ENCODE measurements around the gene ACSS3.

The ACSS3 gene

GRCh38 chr12:81075539-81075938 lies 2.3 kb upstream of the ACSS3 start:
- no peak for TF ChIP-seq CTCF (IDR thresholded peaks at IDR 0.05; ENCODE audit: low read depth, low read length)
- DNase-seq (ENCODE audit: low read depth in 2 of 2), result no peak
- H3K4me3 ChIP-seq (replicated peaks in 1 of 2; ENCODE audit: low read depth in 2 of 2, low read length in 2 of 2), result no peak overlapping the region

GRCh38 chr12:81077329-81077685 lies 572 bp upstream of the ACSS3 start:
- peak; percentile 17 to 29 for DNase-seq (ENCODE audit: low read depth in 2 of 2)
- no peak for TF ChIP-seq CTCF (IDR thresholded peaks at IDR 0.05; ENCODE audit: low read depth, low read length)
- no peak overlapping the region for H3K4me3 ChIP-seq (replicated peaks in 1 of 2; ENCODE audit: low read depth in 2 of 2, low read length in 2 of 2)

GRCh38 chr12:81078469-81079196 lies 754 bp downstream of the ACSS3 start:
- no peak for TF ChIP-seq CTCF (IDR thresholded peaks at IDR 0.05; ENCODE audit: low read depth, low read length)
- peak overlapping the region; percentile 44 to 51 for H3K4me3 ChIP-seq (replicated peaks in 1 of 2; ENCODE audit: low read depth in 2 of 2, low read length in 2 of 2)
- DNase-seq (ENCODE audit: low read depth in 2 of 2), result peak; percentile 64 to 73

GRCh38 chr12:81079280-81080076 lies 1.6 kb downstream of the ACSS3 start:
- no peak for DNase-seq (ENCODE audit: low read depth in 2 of 2)
- no peak for TF ChIP-seq CTCF (IDR thresholded peaks at IDR 0.05; ENCODE audit: low read depth, low read length)
- no peak overlapping the region for H3K4me3 ChIP-seq (replicated peaks in 1 of 2; ENCODE audit: low read depth in 2 of 2, low read length in 2 of 2)

- DNase-seq (ENCODE audit: low read depth in 2 of 2), result peak; percentile 24 to 52
- no peak overlapping the region for H3K4me3 ChIP-seq (replicated peaks in 1 of 2; ENCODE audit: low read depth in 2 of 2, low read length in 2 of 2)
- TF ChIP-seq CTCF (IDR thresholded peaks at IDR 0.05; ENCODE audit: low read depth, low read length), result no peak
Observed at GRCh38 chr12:81080431-81080983, 2.6 kb downstream of the ACSS3 start.

GRCh38 chr12:81081726-81082125 lies 3.8 kb downstream of the ACSS3 start:
- TF ChIP-seq CTCF (IDR thresholded peaks at IDR 0.05; ENCODE audit: low read depth, low read length), result no peak
- H3K4me3 ChIP-seq (replicated peaks in 1 of 2; ENCODE audit: low read depth in 2 of 2, low read length in 2 of 2), result no peak overlapping the region
- no peak for DNase-seq (ENCODE audit: low read depth in 2 of 2)
